Fibroblast of skin of right quadriceps (primary cell): ENCODE results near the gene ROBO4.
A peak's percentile ranks its signal among the peaks of the same experiment; 100 is the strongest.

Experiments
- DNase-seq: peaks from one replicate; pipeline ENCODE4 v3.0.0-alpha.2; 2013

The ROBO4 gene

DNA sequence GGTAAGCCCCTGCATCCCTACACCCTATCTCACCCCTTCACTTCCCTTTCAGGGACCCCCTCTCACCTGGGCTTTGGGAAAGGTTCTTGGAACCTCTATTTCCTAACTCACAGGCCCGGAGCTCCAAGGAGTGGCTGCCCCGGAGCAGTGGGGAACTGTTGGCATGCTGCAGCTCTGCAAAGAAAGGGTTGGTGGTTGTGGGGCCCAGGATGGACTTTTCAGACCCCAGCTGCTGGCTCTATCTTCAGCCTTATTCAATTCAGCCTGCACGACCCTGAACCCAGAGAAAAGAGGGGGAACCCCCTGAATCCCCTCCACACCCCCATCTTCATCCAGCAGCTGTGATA is 10.0 kb downstream of the ROBO4 start:
- no peak for DNase-seq

DNA sequence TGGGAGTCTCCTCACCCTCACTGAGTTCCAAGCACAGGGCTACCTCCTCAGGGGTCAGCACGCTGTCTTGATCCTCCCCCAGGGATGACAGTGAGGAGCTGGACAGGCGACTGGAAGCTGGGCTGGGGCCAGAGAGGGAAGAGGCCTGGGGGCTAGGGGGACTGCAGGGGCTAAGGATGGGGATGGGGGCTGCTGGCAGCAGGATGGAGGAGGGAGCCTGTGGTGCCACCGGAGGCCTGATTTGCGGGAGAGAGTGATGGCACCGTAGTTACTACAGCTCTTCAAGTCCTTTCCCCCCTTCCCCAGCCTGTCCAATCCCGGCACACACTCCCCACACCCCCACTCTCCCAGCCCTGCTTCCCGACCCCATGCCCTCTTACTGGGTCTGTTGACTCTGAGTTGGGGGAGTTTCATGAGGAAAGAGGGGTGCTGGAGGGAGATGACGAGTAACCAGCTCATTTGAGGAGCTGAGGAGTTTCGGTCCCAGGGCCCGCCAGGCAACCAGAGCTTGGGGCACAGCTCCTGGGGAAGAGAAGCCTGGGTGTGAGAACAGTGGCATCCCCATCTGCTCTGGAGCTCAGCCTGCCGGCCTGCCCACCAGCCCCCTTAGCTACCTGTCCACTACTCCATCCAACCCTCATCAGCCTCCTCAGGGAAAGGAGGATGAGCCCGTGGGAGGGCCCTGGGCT is 10.5 kb downstream of the ROBO4 start:
- DNase-seq: no peak

DNA sequence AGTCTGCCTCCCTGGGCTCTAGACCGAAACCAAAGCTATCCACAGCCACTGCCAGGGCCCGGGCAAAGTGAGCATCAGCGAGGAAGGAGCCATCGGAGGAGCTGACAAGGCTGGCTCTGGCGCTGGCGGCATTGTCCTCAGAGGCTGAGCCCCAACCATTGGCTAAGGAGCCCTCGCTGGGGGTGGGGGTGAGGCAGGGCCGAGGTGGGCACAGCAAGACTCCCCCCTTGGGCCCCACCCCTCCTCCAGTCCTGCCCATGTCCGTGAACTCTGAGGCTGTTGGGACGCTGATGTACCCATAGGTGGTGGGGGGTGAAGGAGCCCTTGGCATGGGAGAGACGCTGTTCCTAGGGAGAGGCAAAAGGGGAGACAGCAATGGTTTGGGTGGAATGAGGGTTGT is 11.2 kb downstream of the ROBO4 start:
- DNase-seq: no peak

DNA sequence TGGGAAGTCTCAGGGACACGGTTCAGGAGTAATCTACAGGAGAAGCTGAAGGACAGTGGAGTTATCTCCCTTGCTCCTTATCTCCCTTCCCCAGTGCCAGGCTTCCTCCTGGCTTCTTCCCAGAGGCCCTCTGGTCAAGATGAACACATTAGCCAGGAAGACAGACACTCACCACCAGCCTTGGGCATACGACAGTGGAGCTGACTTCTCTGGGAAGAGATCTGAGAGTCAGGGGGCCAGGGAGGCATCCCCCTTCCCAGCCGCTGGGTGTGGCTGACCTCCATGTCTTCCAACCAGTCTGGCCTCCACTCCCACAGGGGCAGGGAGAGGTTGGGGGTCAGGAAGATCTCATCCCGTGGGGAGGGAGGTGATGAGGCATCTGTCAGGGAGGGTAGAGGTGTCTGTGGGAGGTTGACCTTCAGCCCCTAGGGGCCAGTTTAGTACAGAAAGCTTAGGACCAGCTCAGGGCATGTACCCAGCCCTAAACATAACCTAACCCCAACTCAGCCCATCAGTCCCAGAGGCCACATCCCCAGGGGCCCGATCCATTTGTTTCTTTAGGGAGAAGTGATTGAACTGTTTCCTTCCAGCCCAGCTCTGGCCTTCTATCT is 12.7 kb downstream of the ROBO4 start:
- DNase-seq: no peak

DNA sequence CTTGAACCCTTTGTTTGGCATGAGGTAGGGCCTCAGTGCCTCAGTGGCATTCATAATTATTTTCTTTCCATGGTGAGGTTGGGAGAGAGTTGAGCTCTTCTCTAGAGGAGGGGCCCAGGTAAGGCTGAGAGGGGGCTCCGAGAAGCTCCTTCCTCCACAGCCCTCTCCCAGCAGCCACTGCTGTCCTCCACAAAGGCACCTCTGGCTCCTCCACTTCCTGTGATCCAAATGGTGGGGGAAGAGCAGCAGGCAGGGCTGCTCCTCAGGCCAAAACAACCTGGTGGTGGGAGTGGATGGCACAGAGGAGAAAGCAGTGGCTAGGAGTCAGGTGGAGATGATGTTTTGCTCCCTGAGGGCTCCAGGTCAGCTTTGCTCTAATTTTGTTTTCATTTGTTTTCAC is 13.3 kb downstream of the ROBO4 start:
- no peak for DNase-seq

DNA sequence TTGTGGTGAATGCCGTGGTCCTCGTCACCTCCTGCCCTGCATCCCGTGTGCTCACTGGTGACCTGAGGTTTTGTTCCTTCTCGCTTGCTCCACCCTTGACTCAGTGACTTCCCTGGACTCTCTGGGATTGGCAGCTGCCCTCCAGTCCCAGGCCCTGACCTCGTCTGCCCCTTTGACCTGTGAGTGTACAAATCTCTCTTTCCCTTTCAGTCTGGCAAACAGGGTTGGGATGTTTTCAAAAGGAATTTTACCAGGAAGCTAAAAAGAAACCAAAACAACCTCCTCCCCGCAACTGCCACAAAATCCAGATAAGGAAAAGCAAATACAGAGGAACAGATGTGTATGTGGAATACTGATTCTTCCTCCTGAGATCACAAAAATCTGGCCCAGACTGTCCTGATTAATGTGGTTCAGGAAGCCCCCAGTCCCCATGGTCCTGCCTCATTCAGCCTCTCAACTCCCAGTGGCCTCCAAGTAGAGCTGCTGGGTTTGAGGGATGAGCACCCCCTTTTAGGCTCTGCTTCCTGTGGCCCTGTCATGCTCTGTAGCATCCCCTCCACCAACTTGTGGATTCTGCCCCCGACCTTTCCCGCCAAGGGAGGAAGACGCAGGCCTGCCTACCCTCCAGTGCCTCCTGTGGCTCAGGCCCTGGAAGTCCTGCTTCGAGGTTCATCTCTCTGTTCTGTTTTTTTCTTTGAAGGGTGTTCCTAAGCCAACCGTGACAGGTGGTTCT is 15.2 kb downstream of the ROBO4 start:
- no peak for DNase-seq

DNA sequence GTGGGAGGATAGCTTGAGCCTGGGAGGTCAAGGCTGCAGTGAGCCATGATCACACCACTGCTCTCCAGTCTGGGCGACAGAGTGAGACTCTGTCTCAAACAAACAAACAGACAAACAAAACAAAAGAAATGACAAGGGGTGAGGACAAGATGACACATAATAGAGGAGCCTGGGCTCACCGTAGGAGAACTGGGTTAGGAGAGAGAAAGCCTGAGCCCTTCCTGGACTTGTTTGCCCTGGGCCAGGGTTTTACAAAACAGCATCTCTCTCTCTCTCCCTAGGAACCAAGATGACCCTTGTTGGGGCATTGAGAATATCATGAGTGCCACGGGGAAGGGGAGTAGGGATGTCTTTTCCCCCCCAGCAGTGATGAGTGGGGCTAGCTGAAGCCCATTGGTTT is 16.7 kb downstream of the ROBO4 start:
- DNase-seq: no peak

DNA sequence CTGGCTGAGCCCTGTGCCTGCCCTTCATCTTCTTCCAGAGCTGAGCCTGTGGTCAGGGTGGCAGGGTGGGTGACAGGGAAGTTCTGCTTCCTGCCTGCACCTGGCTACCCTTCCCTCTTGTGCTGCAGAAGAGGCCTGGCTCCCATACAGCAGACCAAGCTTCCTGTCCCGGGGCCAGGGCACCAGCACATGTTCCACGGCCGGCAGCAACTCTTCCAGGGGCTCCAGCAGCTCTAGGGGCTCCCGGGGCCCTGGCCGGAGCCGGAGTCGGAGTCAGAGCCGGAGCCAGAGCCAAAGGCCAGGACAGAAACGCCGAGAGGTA is 17.4 kb downstream of the ROBO4 start:
- DNase-seq: no peak

DNA sequence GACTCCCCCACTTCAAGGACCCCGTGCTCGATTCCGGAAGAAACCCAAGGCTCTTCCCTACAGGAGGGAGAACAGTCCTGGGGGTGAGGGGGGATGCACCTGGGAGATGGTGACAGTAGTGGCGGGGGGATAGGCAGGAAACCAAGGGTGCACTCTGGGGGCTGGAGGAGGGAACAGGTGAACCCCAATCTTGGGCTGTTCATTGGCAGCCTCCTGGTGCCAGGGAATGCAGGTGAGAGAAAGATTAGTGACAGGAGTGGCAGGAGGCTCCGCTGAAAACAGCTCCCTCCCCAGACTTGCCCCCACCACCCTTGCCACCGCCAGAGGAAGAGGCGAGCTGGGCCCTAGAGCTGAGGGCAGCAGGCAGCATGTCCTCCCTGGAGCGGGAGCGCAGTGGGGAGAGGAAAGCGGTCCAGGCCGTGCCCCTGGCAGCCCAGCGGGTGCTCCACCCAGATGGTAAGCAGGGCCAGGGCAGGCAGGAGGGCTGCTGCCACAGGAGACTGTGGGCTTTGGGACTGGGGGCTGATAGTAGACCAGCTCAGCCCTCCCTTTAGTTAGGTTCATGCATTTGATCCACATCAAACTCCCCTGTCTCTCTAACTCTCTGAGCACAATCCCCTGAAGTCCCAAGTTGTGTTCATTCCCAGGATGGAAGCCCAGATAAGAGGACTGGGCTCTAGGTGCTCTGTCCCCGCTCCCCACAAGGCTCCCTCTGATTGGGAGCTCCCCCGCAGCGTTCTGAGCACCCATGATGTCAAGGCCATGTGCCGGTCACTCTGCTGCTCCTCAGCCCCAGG is 18.0 kb downstream of the ROBO4 start:
- DNase-seq: no peak

DNA sequence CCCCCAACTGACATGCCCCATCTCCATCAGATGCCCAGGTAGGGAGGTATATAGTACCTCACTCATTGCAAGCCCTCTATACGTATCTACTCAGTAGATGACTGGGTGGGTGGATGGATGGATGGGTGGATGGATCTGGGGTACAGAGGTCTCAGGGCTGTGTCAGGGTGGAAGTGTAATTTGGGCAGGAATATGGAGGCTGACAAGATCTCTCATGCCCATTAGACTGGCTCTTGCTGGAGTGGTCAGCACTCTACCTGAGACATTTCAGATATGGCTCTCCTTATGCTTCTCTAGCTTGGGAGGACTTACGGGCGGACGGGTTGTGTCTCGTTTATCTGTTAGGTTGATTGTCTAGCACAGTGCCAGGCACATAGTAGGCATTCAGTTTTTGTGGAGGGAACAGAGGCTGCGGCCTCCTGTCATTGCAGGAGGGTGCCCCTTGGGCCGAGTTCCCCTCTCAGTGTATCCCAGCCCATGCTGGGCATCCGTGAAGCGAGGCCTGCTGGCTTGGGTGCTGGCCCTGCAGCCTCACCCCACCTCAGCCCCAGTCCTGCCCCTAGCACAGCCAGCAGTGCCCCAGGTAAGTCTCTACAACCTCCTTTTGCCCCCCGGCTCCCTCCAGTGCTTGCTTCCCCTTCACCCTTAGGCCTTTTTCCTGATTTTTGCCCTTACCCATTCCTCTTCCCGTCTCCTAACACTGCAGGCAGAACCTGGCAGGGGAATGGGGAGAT is 18.7 kb downstream of the ROBO4 start:
- DNase-seq: no peak

DNA sequence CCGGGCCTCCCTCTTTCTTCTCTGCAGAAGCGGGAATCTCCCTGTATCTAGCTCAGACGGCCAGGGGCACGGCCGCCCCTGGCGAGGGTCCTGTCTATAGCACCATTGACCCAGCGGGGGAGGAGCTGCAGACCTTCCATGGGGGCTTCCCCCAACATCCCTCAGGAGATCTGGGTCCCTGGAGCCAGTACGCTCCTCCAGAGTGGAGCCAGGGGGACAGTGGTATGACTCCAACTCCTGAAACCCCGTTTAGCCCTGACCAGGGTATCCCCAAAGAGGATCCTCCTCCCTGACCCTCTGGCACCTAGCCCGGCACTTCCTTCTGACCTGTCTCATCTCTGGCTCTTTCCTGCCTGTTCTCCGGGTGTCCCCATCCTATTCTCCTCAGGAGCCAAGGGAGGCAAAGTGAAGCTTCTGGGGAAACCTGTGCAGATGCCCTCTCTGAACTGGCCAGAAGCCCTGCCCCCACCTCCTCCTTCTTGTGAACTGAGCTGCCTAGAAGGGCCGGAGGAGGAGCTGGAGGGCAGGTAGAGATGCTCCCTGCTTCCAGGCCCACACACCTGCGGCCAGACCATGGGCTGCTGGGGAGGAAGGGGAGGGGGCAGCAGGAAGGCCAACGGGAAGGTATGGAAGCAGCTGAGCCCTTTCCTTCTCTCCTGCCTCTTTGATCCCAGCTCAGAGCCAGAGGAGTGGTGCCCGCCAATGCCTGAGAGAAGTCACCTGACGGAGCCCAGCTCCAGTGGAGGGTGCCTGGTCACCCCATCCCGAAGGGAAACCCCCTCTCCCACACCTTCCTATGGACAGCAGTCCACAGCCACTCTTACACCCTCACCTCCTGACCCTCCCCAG is 19.5 kb downstream of the ROBO4 start:
- no peak for DNase-seq

DNA sequence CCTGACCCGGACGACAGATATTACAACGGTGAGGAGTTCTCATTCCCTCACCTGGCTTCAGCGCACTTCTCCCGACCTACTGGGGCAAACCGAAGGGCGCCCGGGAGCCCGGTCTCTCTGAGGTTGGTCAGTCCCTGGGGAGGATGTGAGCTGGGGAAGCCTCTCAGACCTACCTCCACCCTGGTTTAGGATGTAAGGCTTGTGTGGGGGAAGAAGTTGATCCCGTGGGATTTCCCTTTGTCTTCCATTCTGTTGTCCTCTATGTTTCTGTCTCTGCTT is 20.1 kb downstream of the ROBO4 start:
- no peak for DNase-seq

DNA sequence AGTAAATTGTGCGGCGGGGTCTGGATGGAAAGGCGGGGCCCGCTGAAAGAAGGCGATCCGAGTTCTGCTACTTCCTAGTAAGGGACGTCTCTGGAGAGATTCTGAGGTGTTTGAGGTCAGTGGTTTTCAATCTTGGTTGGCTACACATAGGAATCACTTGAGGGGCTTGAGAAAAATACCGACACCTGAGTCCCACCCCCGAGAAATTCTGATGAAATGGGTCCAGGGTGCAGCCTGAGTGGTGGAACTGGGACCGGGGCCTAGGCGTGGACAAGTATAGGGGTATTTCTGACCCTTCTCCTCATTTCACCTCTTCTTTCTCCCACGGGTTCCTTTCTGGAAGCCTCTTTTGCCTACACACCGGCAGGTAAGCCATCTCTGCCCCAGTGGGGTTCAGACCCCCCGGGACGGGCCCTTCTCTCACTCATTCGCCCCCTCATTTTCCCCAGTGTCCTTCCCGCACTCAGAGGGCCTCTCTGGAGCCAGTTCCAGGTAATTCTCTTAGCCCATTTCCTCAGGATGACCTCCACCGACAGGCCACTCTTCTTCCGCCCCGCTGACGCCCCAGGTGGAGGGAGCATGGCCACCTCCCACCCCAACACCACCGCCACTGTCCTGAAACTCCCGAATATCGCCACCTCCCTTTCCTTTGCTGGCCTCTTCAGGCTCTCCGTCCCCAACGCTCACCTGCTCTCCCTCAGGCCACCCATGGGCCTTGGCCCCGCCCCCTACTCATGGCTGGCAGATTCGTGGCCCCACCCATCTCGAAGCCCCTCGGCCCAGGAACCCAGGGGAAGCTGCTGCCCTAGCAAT is 20.6 kb downstream of the ROBO4 start:
- no peak for DNase-seq

DNA sequence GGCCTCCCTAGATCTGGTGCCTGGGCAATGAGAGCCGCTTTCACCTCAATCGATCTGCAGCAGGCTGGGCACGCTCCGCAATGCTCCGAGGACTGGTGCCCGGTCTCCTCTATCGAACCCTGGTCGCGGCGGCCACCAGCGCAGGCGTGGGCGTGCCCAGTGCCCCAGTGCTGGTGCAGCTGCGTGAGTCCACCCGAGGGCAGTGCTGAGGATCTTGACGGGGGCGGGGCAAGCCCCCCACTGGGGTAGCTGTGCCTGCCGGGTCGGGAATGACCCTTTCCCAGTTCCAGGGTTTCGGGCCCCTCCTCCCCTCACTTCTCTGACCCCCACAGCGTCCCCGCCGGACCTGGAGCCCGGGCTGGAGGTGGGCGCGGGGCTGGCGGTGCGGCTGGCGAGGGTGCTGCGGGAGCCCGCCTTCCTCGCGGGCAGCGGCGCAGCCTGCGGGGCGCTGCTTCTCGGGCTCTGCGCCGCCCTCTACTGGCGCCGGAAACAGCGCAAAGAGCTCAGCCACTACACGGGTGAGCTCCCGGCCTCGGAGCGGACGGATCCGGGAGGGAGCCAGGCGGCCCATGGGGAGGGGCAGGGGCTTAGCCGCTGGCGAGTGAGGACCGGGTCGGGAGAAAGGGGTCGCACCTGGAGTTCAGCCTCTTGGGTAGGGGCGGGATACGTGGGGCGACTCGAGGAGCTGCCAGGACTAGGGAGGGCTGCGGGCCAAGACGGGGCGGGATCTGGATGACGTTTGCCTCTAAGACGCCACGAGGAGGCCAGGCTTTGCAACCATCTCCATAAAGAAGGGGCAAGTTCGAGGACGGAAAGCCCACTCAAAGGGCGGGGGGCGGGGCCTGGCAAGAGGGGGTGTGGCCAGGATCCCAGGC is 21.5 kb downstream of the ROBO4 start:
- DNase-seq: peak; percentile 95

DNA sequence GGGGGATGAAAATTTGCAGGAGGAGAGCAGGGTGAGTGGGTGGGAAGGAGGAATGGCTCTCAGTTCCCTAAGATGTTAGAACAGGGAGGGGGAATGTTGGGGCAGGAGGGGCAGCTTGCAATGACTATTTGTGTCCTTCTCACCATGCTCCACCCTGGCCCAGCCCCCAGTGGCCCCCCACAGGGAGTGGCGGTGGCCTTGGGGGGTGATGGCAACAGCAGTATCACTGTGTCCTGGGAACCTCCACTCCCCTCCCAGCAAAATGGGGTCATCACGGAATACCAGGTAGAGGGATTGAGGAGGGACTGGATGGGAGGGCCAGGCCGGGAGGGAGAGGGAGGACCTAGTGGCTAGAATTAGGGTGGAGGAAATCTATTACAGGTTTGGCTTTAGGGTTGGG is 22.3 kb downstream of the ROBO4 start:
- DNase-seq: no peak

DNA sequence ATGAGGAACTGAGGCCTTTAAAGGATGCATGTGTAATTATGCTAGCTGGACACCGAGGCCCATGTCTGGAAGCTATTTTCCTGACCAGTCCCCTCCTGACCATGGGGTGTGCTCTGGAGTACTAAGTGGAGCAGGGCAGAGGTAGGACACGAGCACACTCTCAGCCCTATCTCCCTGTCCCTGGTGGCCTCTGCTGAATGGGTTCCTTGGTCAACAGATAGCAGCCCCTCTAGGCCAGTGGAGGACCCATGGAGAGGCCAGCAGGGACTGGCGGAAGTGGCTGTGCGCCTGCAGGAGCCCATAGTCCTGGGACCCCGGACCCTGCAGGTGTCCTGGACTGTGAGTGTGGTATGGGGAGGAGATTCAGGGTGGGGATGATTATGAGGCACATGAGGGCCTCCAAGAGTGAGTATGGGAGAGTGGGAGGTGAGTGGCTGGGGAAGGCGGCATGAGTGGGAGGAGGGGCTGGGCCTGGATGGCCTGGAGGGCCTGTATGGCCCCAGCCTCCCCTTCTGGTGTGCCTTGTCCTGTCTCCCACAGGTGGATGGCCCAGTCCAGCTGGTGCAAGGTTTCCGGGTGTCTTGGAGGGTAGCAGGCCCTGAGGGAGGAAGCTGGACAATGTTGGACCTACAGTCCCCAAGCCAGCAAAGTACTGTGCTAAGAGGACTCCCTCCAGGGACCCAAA is 23.0 kb downstream of the ROBO4 start:
- no peak for DNase-seq

DNA sequence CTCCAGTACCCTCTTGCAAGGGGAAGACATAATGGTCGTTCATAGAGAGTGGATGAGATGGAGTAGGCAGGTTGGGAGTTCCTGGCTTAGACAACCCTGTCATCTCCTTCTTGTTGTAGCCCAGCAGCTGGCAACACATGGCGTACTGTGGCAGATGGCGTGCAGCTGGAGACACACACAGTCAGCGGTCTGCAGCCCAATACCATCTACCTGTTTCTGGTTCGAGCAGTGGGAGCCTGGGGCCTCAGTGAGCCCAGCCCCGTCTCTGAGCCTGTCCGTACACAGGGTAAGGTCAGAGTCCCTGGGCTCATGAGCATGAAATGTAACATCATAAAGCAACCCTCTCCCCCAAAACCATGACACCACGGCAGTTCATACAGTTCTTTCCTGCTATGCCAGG is 23.7 kb downstream of the ROBO4 start:
- no peak for DNase-seq

DNA sequence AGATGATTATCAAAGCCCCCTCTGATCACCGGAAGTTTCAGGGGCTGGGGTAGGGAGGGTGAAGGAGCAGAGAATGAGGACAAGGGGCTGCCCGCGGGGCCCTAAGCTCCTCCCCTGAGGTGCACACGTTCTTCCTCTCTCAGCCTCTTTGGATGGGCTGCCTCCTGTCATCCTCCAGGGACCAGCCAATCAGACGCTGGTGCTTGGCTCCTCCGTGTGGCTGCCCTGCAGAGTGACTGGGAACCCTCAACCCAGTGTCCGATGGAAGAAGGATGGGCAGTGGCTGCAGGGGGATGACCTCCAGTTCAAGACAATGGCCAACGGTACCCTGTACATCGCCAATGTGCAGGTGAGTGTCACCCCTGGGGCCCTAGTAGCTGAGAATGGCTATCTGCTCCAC is 24.9 kb downstream of the ROBO4 start:
- no peak for DNase-seq

DNA sequence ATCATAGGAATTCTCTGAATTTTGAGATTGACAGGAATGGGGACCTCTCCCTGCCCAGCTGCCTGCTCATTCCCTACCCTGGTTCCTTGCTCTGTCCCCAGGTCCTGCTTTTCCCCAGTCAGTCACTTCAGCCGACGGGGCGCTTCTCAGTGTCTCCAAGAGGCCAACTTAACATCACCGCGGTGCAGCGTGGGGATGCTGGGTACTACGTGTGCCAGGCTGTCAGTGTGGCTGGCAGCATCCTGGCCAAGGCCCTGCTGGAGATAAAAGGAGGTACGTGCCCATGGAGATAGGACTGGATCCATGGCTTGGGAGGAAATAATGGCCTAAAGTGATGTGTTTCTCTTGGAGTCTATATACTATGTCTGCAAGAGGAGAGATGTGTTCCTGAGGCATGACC is 25.4 kb downstream of the ROBO4 start:
- DNase-seq: no peak

DNA sequence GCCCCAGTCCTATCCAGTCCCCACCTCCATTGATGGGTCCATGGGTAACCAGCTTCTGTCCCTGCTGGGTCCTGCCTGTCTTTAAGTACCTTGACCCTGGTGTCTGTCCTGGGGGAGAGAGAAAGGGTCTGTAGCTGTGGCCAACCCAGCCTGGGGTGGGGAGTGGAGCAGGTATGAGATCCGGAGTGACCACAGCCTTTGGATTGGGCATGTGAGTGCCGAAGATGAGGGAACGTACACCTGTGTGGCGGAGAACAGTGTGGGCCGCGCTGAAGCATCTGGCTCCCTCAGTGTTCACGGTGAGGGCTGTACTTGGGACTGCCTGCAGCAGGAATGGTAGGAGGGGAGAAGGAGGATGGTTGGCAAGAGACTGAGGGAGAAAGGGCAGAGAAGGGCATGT is 27.2 kb downstream of the ROBO4 start:
- DNase-seq: no peak
